NCI-H510A treated with DMSO at 0.1 percent for 48 hours (cell line): ENCODE data around the gene PARS2.

Experiments used
- DNase-seq: peaks from one replicate; lab custom pipeline; 2025; lab: John Stamatoyannopoulos, UW

The PARS2 gene

DNA sequence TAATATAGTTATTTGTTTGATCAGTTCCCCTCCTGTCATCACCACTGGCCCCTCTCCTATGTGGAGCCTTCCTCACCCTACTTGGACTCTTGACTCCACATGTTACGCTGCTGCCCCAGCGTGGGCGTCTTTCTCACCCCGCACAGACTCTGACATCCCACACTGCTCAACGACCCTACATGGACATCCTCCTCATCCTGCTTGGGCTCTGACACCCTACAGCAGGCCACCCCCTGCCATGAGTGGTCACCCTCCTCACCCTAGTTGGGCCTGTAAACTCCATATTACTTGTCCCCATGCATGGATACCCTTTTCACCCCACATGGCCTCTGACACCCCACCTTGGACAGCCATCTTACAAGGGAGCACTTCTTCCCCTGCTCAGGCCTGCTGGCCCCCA is 27.6 kb downstream of the PARS2 start:
- no peak for DNase-seq

DNA sequence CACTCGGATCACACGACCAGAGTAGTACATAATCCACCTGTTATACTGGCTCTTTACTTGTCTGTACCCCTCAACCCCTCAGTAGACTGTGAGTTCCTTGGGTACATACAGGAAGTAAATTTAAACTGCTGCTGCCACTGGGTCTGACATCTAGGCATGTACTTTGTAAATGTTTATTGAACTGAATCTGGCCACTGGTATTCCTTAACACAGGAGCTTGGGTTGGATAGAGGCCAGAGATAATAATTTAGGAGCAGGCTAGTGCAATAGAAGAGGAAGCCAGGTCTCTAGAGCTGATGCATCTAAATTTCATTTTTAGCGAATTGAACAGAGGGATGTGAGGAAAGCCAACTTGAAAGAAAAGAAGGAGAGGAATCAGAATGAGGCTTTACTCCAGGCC is 36.3 kb downstream of the PARS2 start:
- DNase-seq = no peak

DNA sequence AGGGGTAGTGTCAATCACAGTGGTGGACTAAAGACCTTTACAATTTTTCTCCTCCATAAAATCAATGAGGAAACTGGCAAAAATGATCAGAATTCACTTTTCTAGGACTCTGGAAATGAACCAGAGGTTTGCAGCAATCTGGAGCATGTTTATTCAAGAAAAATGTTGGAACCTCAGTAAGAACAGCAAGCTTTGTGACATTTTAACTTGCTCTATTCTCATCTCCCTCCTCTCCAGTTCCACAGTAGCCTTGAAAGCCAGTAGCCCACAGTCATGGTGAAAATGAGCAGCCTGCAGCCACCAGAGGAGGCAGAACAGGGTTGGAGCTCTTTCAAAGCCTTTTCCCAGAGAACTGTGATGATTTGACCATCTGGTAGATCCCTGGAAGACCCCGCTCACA is 39.6 kb downstream of the PARS2 start:
- no peak for DNase-seq

DNA sequence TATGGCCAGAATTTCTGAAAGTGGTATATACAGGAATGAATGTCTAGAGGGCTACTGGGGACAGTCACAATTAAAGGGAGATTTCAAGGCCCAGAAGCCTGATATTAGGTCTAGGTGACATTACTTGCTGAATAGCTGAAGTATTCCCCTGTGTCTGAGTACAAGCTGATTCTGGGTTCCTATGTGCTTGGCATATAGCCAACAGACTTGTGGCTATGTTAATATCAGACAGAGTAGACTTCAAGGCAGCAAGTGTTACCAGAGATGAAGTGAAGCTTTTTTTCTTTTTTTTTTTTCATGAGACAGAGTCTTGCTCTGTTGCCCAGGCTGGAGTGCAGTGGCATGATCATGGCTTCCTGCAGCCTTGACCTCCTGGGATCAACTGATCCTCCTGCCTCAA is 40.3 kb downstream of the PARS2 start:
- no peak for DNase-seq

DNA sequence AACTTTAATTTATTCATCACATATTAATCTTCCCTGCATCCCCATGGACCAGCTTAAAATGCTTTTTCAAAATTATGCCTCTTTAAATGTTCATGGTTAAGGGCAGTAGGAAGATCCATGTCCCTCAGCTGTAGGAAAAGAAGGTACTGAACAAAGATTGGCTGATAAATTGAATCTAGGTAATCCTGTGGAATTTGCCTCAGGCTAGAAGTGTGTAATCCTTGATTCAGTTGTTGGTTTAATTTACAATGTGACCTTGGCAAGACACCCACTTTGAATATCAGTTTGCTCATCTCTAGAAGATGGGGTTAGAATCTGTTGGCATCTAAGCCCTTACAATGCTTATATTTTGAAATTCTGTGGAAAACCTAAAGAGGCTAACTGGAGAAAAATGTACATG is 42.6 kb downstream of the PARS2 start:
- no peak for DNase-seq

DNA sequence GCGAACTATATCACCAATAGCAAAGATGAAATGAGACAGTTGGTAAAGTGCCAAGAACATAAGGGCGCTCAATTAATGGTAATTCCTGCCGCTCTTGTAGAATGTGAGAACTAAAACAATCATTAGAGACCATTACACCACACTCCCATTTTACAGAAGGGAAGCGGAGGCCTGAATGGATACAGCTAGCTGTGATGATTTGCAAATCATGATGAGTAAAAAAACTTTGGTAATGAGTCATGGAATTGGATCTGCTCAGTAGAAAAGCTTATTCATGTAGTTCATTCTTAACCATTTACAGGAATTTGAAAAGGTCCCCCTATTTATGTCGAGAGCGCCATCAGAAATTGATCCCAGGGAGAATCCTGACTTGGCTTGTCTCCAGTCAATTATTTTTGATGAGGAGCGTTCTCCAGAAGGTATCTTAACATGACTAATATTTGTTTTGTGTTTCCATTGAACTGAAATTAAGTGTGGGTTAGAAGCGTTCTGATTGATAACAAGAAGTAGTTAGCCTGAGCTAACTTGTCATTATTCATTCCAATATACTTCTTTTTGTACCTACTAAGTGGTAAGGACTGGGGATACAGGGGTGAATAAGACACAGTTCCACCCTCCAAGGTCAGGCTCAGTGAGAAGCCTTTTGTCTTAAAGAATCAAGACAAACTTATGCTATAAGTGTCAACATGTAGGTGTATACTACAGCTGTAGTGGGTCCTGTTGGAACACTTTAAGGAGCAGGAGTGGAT is 47.9 kb downstream of the PARS2 start:
- DNase-seq = no peak

DNA sequence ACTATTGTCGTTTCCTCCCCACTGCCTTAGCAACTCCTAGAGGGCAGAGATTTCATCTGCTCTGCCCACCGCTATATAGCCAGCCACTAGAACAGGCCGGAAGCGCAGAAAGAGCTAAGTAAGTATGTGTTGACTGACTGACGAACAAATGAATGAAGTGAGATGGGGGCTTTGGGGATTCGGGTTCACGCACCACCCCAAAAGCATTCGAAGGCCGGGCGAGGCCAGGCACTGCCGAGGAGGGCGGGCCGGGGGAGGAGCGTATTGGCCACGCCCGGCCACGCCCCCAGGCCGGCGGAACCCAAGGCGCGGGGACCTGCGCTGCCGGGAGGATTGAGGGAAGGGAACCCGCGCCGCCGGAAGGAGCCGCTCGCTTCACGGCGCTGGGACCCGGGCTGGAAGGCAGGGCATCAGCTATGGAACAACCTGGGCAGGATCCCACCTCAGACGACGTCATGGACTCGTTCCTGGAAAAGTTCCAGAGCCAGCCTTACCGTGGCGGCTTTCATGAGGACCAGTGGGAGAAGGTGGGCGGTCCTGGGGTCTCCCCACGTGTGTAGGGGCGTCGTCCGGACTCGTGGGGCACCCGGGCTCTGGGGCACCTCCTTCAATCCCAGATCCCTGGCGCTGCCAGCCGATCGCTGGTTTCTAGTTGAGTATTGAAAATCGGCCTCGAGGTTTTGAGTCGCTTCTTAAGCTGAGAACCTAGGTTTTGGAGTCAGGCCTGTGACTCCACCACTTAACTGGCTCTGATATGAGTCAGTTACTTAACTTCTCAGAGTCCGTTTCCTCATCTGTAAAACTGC is 48.6 kb downstream of the PARS2 start, which contains the start of gene TTC4:
Gene TTC4, plus strand, starts transcription at position 369 of the 806 bp plus-strand sequence. Its CDS starts 48 bp downstream, at position 417.
- peak; percentile 78 for DNase-seq

DNA sequence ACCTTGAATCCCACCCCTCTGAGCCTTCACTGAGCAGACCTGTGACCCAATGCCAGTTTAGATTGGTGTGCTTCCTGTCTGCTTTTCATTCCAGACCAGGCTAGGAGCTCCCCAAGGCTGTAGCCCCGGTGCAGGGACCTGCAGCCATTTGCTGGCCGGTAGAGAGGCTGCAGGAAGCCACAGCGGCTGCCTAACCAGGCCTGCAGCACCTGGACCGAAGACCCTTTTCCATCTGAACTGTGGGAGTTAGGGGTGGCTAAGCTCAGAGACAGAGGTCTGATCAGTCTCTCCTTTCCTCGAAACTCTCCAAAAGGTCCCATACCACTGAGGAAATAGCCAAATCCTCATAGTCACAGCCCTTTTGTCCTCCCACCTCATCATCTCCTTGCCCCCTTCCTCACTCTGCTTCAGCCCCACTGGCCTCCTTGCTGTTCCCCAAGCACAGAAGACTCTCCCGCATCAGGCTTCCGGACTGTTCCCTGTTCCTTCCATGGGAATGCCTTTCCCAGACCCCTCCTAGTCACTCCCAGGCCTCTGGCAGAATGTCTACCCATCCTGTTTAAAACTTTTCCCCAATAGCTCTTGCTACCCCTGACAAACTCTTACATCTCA is 49.3 kb downstream of the PARS2 start:
- DNase-seq = no peak

DNA sequence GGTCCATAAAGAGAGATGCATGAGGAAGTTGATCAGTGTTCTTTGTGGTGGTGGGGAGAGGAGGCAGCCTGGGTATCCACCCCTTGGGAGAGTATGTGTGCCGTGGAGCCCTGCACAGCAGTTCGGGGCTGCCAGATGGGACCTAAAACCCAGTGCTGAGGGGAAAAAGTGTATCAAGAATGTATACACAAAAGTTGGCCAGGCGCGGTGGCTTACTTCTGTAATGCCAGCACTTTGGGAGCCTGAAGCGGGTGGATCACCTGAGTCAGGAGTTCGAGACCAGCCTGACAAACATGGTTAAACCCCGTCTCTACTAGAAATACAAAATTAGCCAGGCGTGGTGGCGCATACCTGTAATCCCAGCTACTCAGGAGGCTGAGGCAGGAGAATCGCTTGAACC is 52.8 kb downstream of the PARS2 start:
- DNase-seq = no peak

DNA sequence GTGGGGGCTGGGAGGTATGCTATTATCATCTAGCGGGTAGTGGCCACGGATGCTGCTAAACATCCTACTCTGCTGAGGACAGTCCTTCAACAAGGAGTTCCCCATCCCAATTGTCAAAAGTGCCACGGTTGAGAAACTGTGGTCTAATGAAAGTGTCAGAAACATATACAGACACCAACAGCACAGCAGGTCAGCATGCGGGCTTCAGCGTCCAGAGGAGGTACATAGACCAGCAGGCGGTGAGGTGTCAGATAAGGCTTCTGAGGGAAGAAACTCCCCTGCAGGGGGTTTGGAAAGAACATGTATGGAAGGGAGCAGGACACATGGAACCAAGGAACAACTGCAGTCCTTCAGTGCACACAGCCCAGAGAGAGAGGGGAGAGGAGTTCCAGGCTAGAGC is 53.5 kb downstream of the PARS2 start:
- DNase-seq = no peak

DNA sequence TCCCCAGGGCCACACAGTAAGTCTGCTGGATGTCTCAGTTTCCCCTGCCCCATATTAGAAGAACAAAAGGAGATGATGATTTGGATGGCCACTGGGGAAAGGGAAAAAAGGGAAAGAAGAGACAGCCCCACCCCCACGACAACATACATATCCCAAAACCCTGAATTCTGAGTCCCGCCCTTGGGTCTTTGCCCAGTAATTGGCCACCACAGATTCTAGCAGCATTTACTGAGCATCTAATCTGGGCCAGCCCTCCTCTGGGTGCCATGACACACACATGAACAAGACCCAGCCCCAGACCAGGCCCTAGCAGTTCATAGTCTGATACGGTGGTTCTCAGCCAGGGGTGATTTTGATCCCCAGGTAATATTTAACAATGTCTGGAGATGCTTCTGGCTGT is 53.9 kb downstream of the PARS2 start:
- DNase-seq = no peak

DNA sequence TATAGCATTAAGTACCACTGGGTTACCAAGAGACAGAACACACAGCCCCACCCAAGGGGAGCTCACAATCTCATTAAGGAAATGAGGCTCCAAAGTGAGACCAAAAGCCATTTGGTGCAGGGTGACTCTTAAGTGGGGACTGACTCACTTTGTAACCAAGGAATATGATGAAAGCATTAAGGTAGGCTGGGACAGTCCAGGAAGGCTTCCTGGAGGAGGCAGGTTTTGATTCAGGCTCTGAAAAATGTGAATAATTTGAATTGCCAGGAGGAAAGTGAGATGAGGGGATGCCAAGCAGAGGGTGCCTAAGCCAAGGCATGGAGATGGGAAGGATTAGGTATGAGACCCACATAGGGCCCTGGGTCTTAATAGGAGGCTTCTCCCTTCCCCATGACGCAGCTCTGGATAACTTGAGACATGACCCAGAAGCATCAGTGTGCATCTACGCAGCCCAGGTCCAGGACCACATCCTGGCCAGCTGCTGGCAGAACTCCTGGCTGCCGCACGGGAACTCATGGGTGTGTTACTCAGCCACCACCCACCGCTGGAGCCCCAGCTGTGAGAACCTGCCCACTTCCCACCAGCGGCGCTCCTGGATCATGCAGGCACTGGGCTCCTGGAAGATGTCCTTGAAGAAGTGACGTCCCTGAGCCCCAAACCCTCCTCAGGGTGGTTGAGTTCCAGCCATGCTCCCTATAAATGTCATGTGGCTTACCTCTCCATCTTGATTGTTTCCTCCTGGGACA is 54.6 kb downstream of the PARS2 start:
- DNase-seq = no peak

DNA sequence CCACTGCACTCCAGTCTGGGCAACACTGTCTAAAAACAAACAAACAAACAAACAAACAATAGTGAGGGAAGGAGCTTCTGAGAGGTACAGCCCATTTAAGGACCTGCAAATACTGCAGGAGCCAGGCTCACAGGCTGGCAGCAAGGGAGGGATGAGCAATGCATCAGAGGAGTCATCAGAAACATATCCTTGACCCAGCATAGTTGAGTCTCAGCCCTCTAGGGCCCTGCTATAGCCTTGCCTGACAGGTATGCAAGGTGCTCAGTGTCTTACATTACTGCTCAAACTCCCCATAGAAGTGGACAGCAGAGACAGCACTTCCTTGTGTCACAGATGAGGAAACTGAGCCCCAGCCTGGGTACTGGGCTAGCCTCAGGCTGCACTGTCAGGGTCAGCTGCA is 55.9 kb downstream of the PARS2 start:
- DNase-seq = no peak
